Large intestine (tissue), 12 donors: ENCODE measurements around the gene GANAB. TPM values are rescaled to one million over a fixed set of nuclear protein-coding genes. Genes with fewer than 3 reads are reported as not detected.
"Not testable (repeated sequence)": the region's sequence is repeated elsewhere in the genome, so short reads cannot be mapped to it uniquely, and the experiment has no call there.

Experiments used
- DNase-seq, 2 donors: peaks; one replicate each; pipeline versions ENCODE4 v3.0.0 to v3.0.0-alpha.2; 2013
- H3K27ac ChIP-seq: one replicate; pipeline ENCODE4 v1.5.1; 2013; ENCODE audit warnings: low read length
- H3K27me3 ChIP-seq: 2 replicates; pipeline ENCODE4 v1.6.1; 2013; ENCODE audit warnings: low read length; ENCODE audit not compliant: control insufficient read depth, insufficient read depth
- H3K36me3 ChIP-seq: 2 replicates; pipeline ENCODE4 v1.6.1; 2013; ENCODE audit warnings: low read length; ENCODE audit not compliant: control insufficient read depth, insufficient read depth
- H3K4me1 ChIP-seq: one replicate; pipeline ENCODE4 v1.6.1; 2013; ENCODE audit warnings: low read length; ENCODE audit not compliant: control insufficient read depth, insufficient read depth
- H3K4me3 ChIP-seq: one replicate; pipeline ENCODE4 v1.5.1; 2013; ENCODE audit warnings: low read length
- H3K9me3 ChIP-seq: one replicate; pipeline ENCODE4 v1.6.1; 2013; ENCODE audit warnings: mild to moderate bottlenecking, low read depth, low read length, moderate library complexity; ENCODE audit not compliant: control insufficient read depth
- WGBS: methylation state at CpG from one replicate; pipeline ENCODE4 v1.1.5; 2013; ENCODE audit warnings: low lambda C conversion rate; ENCODE audit not compliant: insufficient coverage; 5-methylcytosine and 5-hydroxymethylcytosine counted together
- long read RNA-seq, 11 donors: transcript quantifications; one replicate each; lab custom pipeline, GENCODE V29; 2026
- polyA plus RNA-seq: library from polyadenylated mRNA; unstranded; fragments of 120-200 nt; gene quantifications from one replicate; pipeline ENCODE4 v1.2.1, GENCODE V29; 2013

The GANAB gene
- polyA plus RNA-seq, result 272 TPM
- long read RNA-seq, donor 1, transcript GANAB-202 (24 exons, 3,608 nt), result major isoform, 7 of 27 reads
- long read RNA-seq, donor 1, partial matches to known transcripts, result 15 of 27 reads
- long read RNA-seq, donor 1, other reads (novel, unspliced or antisense), result 0 of 27 reads
- long read RNA-seq, donor 2, transcript GANAB-208 (4 exons, 608 nt), result major isoform, 6 of 46 reads
- long read RNA-seq, donor 2, transcript GANAB-202 (24 exons, 3,608 nt), result major isoform, 6 of 46 reads
- long read RNA-seq, donor 2, partial matches to known transcripts, result 34 of 46 reads
- long read RNA-seq, donor 2, other reads (novel, unspliced or antisense), result 0 of 46 reads
- long read RNA-seq, donor 3, result 0 reads
- long read RNA-seq, donor 4, partial matches to known transcripts, result 0 of 1 reads
- long read RNA-seq, donor 4, other reads (novel, unspliced or antisense), result 0 of 1 reads
- long read RNA-seq, donor 5, transcript GANAB-202 (24 exons, 3,608 nt), result major isoform, 5 of 8 reads
- long read RNA-seq, donor 5, partial matches to known transcripts, result 0 of 8 reads
- long read RNA-seq, donor 5, other reads (novel, unspliced or antisense), result 0 of 8 reads
- long read RNA-seq, donor 6, transcript GANAB-202 (24 exons, 3,608 nt), result major isoform, 17 of 59 reads
- long read RNA-seq, donor 6, partial matches to known transcripts, result 37 of 59 reads
- long read RNA-seq, donor 6, other reads (novel, unspliced or antisense), result 0 of 59 reads
- long read RNA-seq, donor 7, partial matches to known transcripts, result 5 of 11 reads
- long read RNA-seq, donor 7, other reads (novel, unspliced or antisense), result 0 of 11 reads
- long read RNA-seq, donor 8, transcript GANAB-202 (24 exons, 3,608 nt), result major isoform, 11 of 64 reads
- long read RNA-seq, donor 8, partial matches to known transcripts, result 36 of 64 reads
- long read RNA-seq, donor 8, other reads (novel, unspliced or antisense), result 9 of 64 reads
- long read RNA-seq, donor 9, transcript GANAB-202 (24 exons, 3,608 nt), result major isoform, 7 of 73 reads
- long read RNA-seq, donor 9, transcript GANAB-208 (4 exons, 608 nt), result minor isoform, 5 of 73 reads
- long read RNA-seq, donor 9, partial matches to known transcripts, result 41 of 73 reads
- long read RNA-seq, donor 9, other reads (novel, unspliced or antisense), result 17 of 73 reads
- long read RNA-seq, donor 10, transcript GANAB-202 (24 exons, 3,608 nt), result major isoform, 10 of 48 reads
- long read RNA-seq, donor 10, transcript GANAB-208 (4 exons, 608 nt), result minor isoform, 5 of 48 reads
- long read RNA-seq, donor 10, partial matches to known transcripts, result 30 of 48 reads
- long read RNA-seq, donor 10, other reads (novel, unspliced or antisense), result 0 of 48 reads
- long read RNA-seq, donor 11, transcript GANAB-202 (24 exons, 3,608 nt), result major isoform, 6 of 124 reads
- long read RNA-seq, donor 11, partial matches to known transcripts, result 112 of 124 reads
- long read RNA-seq, donor 11, other reads (novel, unspliced or antisense), result 0 of 124 reads

DNA sequence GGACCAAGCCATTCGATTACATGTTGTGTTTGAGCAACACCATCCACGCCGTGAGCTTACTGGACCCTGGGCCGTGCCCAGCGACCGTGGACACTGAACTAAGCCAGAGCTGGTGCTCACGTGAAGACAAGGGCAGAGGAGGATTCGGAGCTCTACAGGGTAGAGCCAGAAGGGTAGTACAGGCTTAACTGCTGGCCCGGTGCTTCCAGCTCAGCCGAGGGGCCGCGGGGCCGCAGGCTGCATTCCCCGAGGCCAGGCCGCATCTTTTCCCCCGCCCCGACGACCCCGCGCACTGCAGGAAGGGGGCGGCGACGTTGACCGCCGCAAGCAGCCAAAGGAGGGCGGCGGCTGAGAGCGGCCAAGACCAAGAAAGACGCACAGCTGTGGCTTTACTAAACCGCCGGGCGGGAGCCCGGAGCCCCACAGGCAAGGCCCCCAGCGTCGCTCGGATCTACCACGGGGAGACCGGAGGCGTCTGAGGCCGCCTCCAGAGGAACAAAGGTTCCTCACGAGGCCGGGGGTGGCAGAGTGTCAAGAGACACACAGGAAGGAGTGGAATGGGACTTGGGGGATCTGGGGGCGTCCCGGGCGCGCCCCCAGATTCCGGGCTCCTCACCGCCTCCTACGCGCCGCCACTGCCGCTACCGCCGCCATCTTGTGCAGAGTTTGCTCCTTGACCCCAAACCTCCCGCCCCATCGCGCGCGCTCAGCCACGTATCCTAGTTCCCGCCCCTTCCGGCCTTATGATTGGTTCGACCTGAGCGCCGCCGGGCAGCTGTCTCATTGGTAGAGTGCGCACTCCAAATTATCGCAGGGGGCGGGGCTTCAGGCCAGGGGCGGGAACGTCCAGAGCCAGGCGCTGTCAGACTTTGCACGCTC, at the start of gene GANAB:
GANAB (minus strand) TSS at position 668 of the 879 bp plus-strand sequence; CDS start at position 654, 14 bp downstream.
- DNase-seq, result peak; percentile 98 to 99
- peak within 1 kb of the TSS; percentile 94 for H3K4me3 ChIP-seq
- no CpG with 5 or more reads among the region's 73 CpGs for WGBS
- peak within 1 kb of the TSS; percentile 94 for H3K27ac ChIP-seq
- no peaks in the 10 kb centered on the region for H3K27me3 ChIP-seq
- H3K9me3 ChIP-seq, result peaks cover 3% of the 10 kb centered on the region
- H3K4me1 ChIP-seq, result peaks cover 12% of the 10 kb centered on the region
- H3K36me3 ChIP-seq, result peaks cover 43% of the 10 kb centered on the region

DNA sequence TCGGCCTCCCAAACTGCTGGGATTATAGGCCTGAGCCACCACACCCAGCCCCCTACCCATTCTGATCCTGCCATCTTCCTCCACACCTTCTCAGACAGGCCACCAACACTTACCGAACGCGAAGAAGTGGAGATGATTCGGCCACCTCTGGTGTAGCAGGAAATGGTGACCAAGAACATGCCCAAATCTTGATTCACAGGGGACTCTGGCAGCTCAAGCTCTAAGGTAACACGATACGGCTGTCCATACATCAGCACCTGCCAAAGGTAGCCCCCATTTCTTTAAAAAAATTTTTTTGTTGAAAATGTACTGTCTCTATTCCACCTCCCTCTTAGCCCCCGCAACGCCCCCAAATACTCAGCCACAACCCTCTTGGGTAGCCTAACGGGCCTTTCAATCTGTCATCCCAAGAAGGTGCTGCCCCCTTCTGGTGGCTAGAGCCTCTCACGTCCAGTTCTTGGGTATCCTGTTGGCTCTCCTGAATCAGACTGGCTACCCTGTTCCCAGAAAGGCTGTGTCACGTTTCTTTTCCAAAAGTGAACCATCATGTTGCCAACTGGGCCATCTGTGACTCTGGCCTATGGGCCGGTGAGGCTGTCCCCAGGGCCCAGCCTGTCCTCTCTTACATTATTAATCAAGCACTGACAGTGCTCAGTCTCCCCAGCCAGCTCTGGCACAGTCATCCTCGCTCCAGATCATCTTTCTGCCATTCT, 48.2 kb upstream of the GANAB start:
- DNase-seq, result peak in 1 of 2 donors; percentile 49
- Histone ChIP-seq H3K4me1 (no peaks in the 10 kb centered on the region), H3K9me3 (no peaks in the 10 kb centered on the region), H3K27me3 (no peaks in the 10 kb centered on the region), H3K4me3 (no peak overlapping the region), H3K27ac (no peak overlapping the region), H3K36me3 (peaks cover 40% of the 10 kb centered on the region)
- WGBS, result no CpG with 5 or more reads among the region's 14 CpGs

DNA sequence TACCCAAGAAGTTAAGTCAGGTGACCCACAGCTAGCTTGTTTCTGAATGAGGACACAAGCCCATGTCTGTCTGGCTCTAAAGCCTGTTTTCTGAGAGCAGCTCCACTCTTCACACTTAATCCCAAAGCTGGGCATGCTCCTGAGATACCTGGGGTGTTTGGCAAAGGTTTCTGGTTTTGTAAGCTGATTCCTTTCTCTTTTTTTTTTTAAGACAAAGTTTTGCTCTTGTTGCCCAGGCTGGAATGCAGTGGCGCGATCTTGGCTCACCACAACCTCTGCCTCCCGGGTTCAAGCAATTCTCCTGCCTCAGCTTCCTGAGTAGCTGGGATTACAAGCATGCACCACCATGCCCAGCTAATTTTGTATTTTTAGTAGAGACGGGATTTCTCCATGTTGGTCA, 47.2 kb upstream of the GANAB start:
- not testable (repeated sequence) for H3K4me1 ChIP-seq, H3K27me3 ChIP-seq, H3K27ac ChIP-seq, H3K4me3 ChIP-seq, DNase-seq, H3K9me3 ChIP-seq
- WGBS, result no CpG with 5 or more reads among the region's 4 CpGs
- peaks cover 40% of the 10 kb centered on the region for H3K36me3 ChIP-seq

DNA sequence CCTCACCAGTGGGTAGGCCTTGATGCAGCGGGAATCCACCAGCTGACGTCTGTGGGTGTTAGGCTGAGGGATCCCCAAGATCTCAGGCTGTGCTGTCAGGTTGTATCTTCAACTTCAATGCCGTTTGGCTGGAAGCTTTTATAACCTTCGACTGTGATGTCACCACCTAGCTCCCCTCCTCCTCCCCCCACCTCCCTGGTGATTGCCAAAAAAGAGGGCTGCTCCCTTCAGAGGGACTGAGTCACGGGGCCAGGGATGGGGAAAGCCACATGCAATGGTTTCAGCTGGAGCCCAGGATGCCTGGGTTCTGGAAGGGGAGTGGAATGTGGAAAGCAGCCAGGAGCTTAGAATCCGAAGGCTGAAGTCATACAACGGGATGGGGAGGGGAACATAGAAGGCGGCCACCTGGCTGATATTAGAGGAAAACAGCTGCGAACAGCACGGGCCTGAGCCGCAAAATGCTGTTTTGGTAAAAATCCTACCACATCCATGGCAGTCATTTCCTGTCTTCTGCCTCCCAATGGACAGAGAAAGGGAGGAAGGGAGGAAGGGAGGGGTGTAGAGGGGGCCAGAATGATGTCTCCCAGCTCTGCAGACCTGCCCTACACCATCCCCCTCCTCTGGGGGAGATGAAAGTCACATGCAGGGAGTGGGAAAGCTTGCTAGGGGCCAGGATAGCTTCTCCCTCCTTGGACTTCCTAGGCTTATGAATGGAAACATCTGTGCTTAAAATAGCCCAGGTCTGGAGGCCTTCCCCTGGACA, 43.2 kb upstream of the GANAB start, which contains the start of gene LRRN4CL:
LRRN4CL (minus strand) TSS at position 110 of the 763 bp plus-strand sequence. CDS start 1,022 bp downstream, outside the sequence.
- DNase-seq, result peak in 1 of 2 donors; percentile 46
- Histone ChIP-seq H3K9me3 (peaks cover 4% of the 10 kb centered on the region), H3K4me1 (no peaks in the 10 kb centered on the region), H3K4me3 (peak within 1 kb of the TSS; percentile 34), H3K27ac (peak within 1 kb of the TSS; percentile 67), H3K27me3 (peaks cover 15% of the 10 kb centered on the region), H3K36me3 (peaks cover 40% of the 10 kb centered on the region)
- WGBS, result no CpG with 5 or more reads among the region's 11 CpGs

DNA sequence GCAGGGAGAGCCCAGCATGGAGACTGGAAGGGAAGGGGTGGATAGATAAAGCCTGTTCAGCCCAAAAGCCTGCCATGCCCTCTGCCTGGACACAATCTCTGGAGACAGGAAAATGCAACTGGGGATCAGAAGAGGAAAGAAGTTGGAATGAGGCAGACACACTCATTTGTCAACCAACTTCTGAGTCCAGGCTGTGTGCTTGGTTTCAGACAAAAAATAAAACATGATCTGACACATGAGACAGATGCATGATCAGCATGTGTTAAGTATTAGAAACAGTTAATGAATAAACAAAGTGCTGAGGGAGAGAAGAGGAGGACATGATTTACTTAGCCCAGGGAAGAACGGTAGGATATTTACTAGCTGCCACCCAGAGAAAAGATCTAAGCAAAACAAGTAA, 42.1 kb upstream of the GANAB start:
- H3K27ac ChIP-seq, result no peak overlapping the region
- peaks cover 4% of the 10 kb centered on the region for H3K9me3 ChIP-seq
- DNase-seq, result no peak
- H3K4me3 ChIP-seq, result peak overlapping the region; percentile 34
- no CpG with 5 or more reads among the region's 1 CpG for WGBS
- H3K27me3 ChIP-seq, result peaks cover 15% of the 10 kb centered on the region
- H3K36me3 ChIP-seq, result peaks cover 35% of the 10 kb centered on the region
- H3K4me1 ChIP-seq, result no peaks in the 10 kb centered on the region

DNA sequence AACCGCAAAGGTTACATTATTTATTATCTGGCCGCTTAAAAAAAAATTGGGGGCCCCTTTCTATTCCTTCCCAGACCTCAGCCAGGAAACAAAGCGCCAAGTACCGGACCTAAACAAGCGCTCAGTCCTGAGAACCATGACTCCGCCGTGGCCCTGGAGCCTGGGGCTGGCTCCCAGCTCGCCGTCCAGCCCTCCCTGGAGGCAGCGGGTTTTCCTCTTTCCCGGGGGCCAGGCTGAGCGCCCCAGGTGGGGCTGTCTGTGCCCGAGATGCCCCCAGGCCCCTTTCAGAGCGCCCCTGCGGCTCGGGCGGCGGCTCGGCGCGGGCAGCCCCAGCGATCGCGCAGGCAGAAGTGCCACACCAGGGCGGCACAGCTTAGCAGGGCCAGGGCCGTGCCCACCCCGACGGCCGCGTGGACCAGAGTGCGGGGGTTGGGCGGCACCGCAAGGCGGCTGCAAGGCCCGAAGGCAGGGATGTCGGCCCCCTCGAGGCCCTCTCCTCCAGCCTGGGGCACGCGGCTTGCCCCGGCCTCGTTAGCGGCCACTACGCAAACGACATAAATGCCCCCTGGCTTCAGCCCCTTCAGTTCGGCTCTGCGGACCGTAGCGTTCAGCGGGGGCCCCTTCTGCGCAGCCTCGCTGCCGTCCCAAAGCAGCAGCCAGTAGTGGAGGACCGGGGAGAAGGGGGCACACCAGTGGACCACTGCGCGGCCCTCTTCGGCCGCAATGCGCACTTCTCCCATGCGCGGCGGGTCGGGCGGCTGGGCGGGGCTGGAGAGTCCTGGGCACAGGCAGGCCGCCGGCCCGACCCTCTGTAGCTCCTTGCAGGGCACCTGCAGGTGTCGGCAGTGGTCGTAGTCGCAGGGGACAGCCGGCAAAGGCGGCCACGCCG, 41.3 kb upstream of the GANAB start:
- H3K27ac ChIP-seq, result no peak overlapping the region
- DNase-seq, result peak in 1 of 2 donors; percentile 22
- H3K27me3 ChIP-seq, result peaks cover 15% of the 10 kb centered on the region
- no CpG with 5 or more reads among the region's 74 CpGs for WGBS
- H3K4me3 ChIP-seq, result peak overlapping the region; percentile 34
- no peaks in the 10 kb centered on the region for H3K4me1 ChIP-seq
- peaks cover 4% of the 10 kb centered on the region for H3K9me3 ChIP-seq
- peaks cover 29% of the 10 kb centered on the region for H3K36me3 ChIP-seq

DNA sequence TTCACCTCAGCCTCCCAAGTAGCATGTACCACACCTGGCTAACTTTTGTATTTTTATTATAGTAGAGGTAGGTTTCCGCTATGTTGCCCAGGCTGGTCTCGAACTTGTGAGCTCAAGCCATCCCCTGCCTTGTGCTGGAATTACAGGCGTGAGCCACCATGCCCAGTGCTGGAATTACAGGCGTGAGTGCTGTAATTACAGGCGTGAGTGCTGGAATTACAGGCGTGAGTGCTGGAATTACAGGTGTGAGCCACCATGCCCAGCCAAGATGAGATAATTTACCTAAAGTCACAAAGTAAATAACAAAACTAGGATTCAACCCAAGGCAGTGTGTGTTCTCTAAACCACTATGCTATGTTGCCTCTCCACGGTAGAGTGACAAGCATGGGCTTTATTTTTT, 36.1 kb upstream of the GANAB start:
- no peak overlapping the region for H3K4me3 ChIP-seq
- 80% methylated on average over 1 of the region's 7 CpGs for WGBS
- H3K9me3 ChIP-seq, result no peaks in the 10 kb centered on the region
- no peak overlapping the region for H3K27ac ChIP-seq
- DNase-seq, result no peak
- H3K27me3 ChIP-seq, result peaks cover 5% of the 10 kb centered on the region
- peaks cover 2% of the 10 kb centered on the region for H3K36me3 ChIP-seq
- H3K4me1 ChIP-seq, result peaks cover 6% of the 10 kb centered on the region

DNA sequence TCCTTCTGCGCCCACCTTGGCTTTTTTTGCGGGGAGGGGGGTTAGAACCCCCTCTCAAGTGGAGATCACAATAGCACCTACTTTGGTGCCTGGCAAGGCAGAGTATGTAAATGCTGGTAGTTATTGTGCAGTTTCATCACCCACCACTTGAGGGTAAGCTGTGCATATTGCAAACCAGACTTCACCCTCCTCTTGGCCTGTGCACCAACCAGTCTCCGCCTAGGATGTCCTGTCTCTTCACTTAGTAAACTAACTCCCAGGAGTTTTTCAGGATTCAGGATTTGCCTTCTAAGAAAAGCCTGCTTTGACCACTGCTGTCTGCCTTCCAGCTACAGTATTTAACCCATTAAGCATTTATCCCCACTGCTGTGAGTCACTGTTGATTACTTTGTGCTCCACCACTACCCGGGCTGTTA, 34.4 kb upstream of the GANAB start:
- Histone ChIP-seq H3K4me3 (no peak overlapping the region), H3K36me3 (peaks cover 17% of the 10 kb centered on the region), H3K9me3 (no peaks in the 10 kb centered on the region), H3K27ac (no peak overlapping the region), H3K27me3 (no peaks in the 10 kb centered on the region), H3K4me1 (peaks cover 6% of the 10 kb centered on the region)
- WGBS, result no CpG with 5 or more reads among the region's 4 CpGs
- DNase-seq, result peak; percentile 55 to 62
